Measurements from ENCODE around the gene OAS2. TPM values are rescaled to one million over a fixed set of nuclear protein-coding genes. Genes with fewer than 3 reads are reported as not detected.

OAS2 gene
- not detected for total RNA-seq (ENCODE audit: unreplicated experiment)
- long read RNA-seq, result 0 reads

- peaks cover 4% of the 10 kb centered on the region for H3K36me3 Mint-ChIP-seq (ENCODE audit: unreplicated experiment)
- no peaks in the 10 kb centered on the region for H3K9me3 Mint-ChIP-seq (ENCODE audit: unreplicated experiment)
- no peaks in the 10 kb centered on the region for H3K27me3 Mint-ChIP-seq (ENCODE audit: unreplicated experiment)
- DNase-seq, result no peak
- H3K4me3 Mint-ChIP-seq (ENCODE audit: unreplicated experiment), result no peak within 1 kb of the TSS
- H3K4me1 Mint-ChIP-seq (ENCODE audit: low read depth, unreplicated experiment), result no peaks in the 10 kb centered on the region
- H3K27ac Mint-ChIP-seq (ENCODE audit: unreplicated experiment), result no peak within 1 kb of the TSS
- TF ChIP-seq CTCF (IDR thresholded peaks at IDR 0.05; ENCODE audit: partially characterized antibody, unreplicated experiment), result no peak
These were observed at the start of gene OAS2 for GRCh38 chr12:112978163-112979040. TSS of gene OAS2 (plus strand) at chr12:112978519. CDS start at chr12:112978609, 90 bp downstream.

- Mint-ChIP-seq H3K36me3 (ENCODE audit: unreplicated experiment) (no peaks in the 10 kb centered on the region), H3K4me3 (ENCODE audit: unreplicated experiment) (no peak overlapping the region)
- DNase-seq, result no peak
These were observed 49.3 kb upstream of the OAS2 start for GRCh38 chr12:112928978-112929377.

GRCh38 chr12:112929715-112930114 is 48.6 kb upstream of the OAS2 start:
- no peak for DNase-seq
- H3K9me3 Mint-ChIP-seq (ENCODE audit: unreplicated experiment), result no peaks in the 10 kb centered on the region
- no peaks in the 10 kb centered on the region for H3K4me1 Mint-ChIP-seq (ENCODE audit: low read depth, unreplicated experiment)
- H3K36me3 Mint-ChIP-seq (ENCODE audit: unreplicated experiment), result no peaks in the 10 kb centered on the region
- H3K27ac Mint-ChIP-seq (ENCODE audit: unreplicated experiment), result no peak overlapping the region
- no peak overlapping the region for H3K4me3 Mint-ChIP-seq (ENCODE audit: unreplicated experiment)
- no peaks in the 10 kb centered on the region for H3K27me3 Mint-ChIP-seq (ENCODE audit: unreplicated experiment)
- no peak for TF ChIP-seq CTCF (IDR thresholded peaks at IDR 0.05; ENCODE audit: partially characterized antibody, unreplicated experiment)

More at GRCh38 chr12:112928978-112929377, 49.3 kb upstream of the OAS2 start:
- no peak for TF ChIP-seq CTCF (IDR thresholded peaks at IDR 0.05; ENCODE audit: partially characterized antibody, unreplicated experiment)
- H3K27me3 Mint-ChIP-seq (ENCODE audit: unreplicated experiment), result no peaks in the 10 kb centered on the region
- no peaks in the 10 kb centered on the region for H3K9me3 Mint-ChIP-seq (ENCODE audit: unreplicated experiment)
- no peaks in the 10 kb centered on the region for H3K4me1 Mint-ChIP-seq (ENCODE audit: low read depth, unreplicated experiment)
- no peak overlapping the region for H3K27ac Mint-ChIP-seq (ENCODE audit: unreplicated experiment)

GRCh38 chr12:112930350-112930749 is 48.0 kb upstream of the OAS2 start:
- no peaks in the 10 kb centered on the region for H3K27me3 Mint-ChIP-seq (ENCODE audit: unreplicated experiment)
- no peak for TF ChIP-seq CTCF (IDR thresholded peaks at IDR 0.05; ENCODE audit: partially characterized antibody, unreplicated experiment)
- no peaks in the 10 kb centered on the region for H3K9me3 Mint-ChIP-seq (ENCODE audit: unreplicated experiment)
- no peaks in the 10 kb centered on the region for H3K4me1 Mint-ChIP-seq (ENCODE audit: low read depth, unreplicated experiment)
- H3K27ac Mint-ChIP-seq (ENCODE audit: unreplicated experiment), result no peak overlapping the region
- H3K36me3 Mint-ChIP-seq (ENCODE audit: unreplicated experiment), result no peaks in the 10 kb centered on the region
- no peak overlapping the region for H3K4me3 Mint-ChIP-seq (ENCODE audit: unreplicated experiment)
- DNase-seq, result no peak

GRCh38 chr12:112932485-112933128 is 45.7 kb upstream of the OAS2 start:
- Mint-ChIP-seq H3K9me3 (ENCODE audit: unreplicated experiment) (no peaks in the 10 kb centered on the region), H3K27me3 (ENCODE audit: unreplicated experiment) (no peaks in the 10 kb centered on the region), H3K27ac (ENCODE audit: unreplicated experiment) (no peak overlapping the region), H3K36me3 (ENCODE audit: unreplicated experiment) (no peaks in the 10 kb centered on the region), H3K4me1 (ENCODE audit: low read depth, unreplicated experiment) (no peaks in the 10 kb centered on the region), H3K4me3 (ENCODE audit: unreplicated experiment) (no peak overlapping the region)
- DNase-seq, result no peak
- TF ChIP-seq CTCF (IDR thresholded peaks at IDR 0.05; ENCODE audit: partially characterized antibody, unreplicated experiment), result no peak

Data from glutamatergic neuron (in vitro differentiated cells).